ENCODE results near the gene CDH23. TPM values are rescaled to one million over a fixed set of nuclear protein-coding genes. Genes with fewer than 3 reads are reported as not detected.

Gene CDH23
- total and polyA plus RNA-seq, 2 of the 8 experiments (the other 6 are each of a cell fraction or from before 2014, with no cell fraction given) = 1.9 to 4.9 TPM

DNA sequence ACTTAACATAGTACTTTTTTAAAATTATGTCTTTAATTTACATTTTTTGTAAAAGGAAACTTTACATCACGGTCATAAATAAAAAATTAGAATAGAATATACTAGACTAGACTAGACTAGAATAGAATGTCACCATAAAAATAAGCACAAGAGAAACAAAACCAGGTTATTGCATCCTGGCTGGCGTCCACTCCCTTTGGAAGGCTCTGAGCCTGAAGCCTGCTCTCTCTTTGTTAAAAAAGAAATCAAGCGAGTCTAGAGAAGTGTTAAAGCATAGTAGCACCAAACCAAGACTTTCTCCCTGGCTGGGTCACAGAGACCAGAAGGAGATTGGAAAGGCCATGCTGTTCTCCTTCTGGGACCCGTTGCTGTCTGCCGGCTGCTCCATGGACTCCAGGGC is 218.2 kb downstream of the CDH23 start:
- Histone ChIP-seq H3K79me1 (ENCODE audit: low read depth, low read length) (no peaks in the 10 kb centered on the region), H3K79me2 (ENCODE audit: control insufficient read depth in 1 of 2, insufficient read depth in 2 of 2, low read length in 2 of 2) (no peaks in the 10 kb centered on the region), H3K4me1 (replicated peaks in 1 of 4; ENCODE audit: control insufficient read depth in 3 of 4, insufficient read depth in 4 of 4, low read length in 3 of 4) (peaks cover 6 to 14% (median 12%) of the 10 kb centered on the region in 4 experiments), H3K23me2 (ENCODE audit: low read depth, low read length) (peaks cover 2% of the 10 kb centered on the region; the same call in 1 of the 2 replicates), H2AK5ac (ENCODE audit: low read depth, low read length) (no peak overlapping the region), H2BK5ac (ENCODE audit: low read depth, low read length) (no peak overlapping the region), H3K4me3 (ENCODE audit: extremely low read depth in 1 of 4, insufficient read depth in 2 of 4, low read depth in 3 of 4, low read length in 4 of 4) (no peak overlapping the region), H3K27me3 (replicated peaks in 1 of 4; ENCODE audit: control insufficient read depth in 3 of 4, extremely low read depth in 1 of 4, insufficient read depth in 3 of 4, low read length in 3 of 4) (no peaks in the 10 kb centered on the region; a peak in 1 of 7 replicates), H3K9ac (replicated peaks in 1 of 4; ENCODE audit: extremely low read depth in 1 of 4, low read depth in 3 of 4, low read length in 3 of 4) (no peak overlapping the region), H3K18ac (ENCODE audit: extremely low read depth, low read length) (no peak overlapping the region), H3K9me3 (ENCODE audit: insufficient read depth in 2 of 2, low read depth in 1 of 2, low read length in 1 of 2) (peaks cover 0 to 4% of the 10 kb centered on the region in 2 experiments; a peak in 1 of 4 replicates), H3K4ac (replicated peaks; ENCODE audit: insufficient read length, low read depth, low read length) (no peak overlapping the region), H4K8ac (ENCODE audit: extremely low read depth, insufficient read depth, low read length) (no peak overlapping the region), H2BK120ac (replicated peaks; ENCODE audit: low read depth, low read length) (no peak overlapping the region), H3K23ac (ENCODE audit: insufficient read length) (no peak overlapping the region), H2BK20ac (ENCODE audit: low read length) (no peak overlapping the region), H3K36me3 (ENCODE audit: control insufficient read depth in 2 of 4, insufficient read depth in 4 of 4, low read length in 3 of 4) (no peaks in the 10 kb centered on the region), H2AFZ (ENCODE audit: low read length) (no peak overlapping the region), H2BK15ac (ENCODE audit: low read length) (no peak overlapping the region), H3K4me2 (ENCODE audit: insufficient read depth in 1 of 2, low read depth in 2 of 2, low read length in 2 of 2) (no peak overlapping the region), H4K5ac (ENCODE audit: insufficient read length, low read depth, low read length) (no peak overlapping the region), H3K14ac (ENCODE audit: insufficient read length) (no peak overlapping the region), H4K20me1 (replicated peaks in 1 of 2; ENCODE audit: control insufficient read depth in 1 of 2, insufficient read depth in 2 of 2, low read length in 2 of 2) (no peaks in the 10 kb centered on the region), H2BK12ac (ENCODE audit: low read depth, low read length) (no peak overlapping the region), H3K27ac (ENCODE audit: low read depth, low read length) (no peak overlapping the region), H3K56ac (replicated peaks; ENCODE audit: insufficient read length, low read depth, low read length) (no peak overlapping the region), H4K91ac (replicated peaks; ENCODE audit: insufficient read length, low read length) (no peak overlapping the region)
- no peak for FAIRE-seq
- DNase-seq (ENCODE audit: low read depth in 1 of 2, low spot score in 2 of 2) = no peak
- POLR2A ChIA-PET (ENCODE audit: partially characterized antibody) = no interaction called here
- no peak for TF ChIP-seq EZH2 (IDR thresholded peaks at IDR 0.05; ENCODE audit: low read depth, low read length, severe bottlenecking)
- TF ChIP-seq RFX5 (IDR thresholded peaks at IDR 0.05; ENCODE audit: borderline replicate concordance, low read depth, low read length) = no peak
- TF ChIP-seq CHD2 (IDR thresholded peaks at IDR 0.05; ENCODE audit: low read length) = no peak
- no peak for TF ChIP-seq EP300 (IDR thresholded peaks at IDR 0.05; ENCODE audit: borderline replicate concordance in 1 of 2, low read depth in 2 of 2, low read length in 2 of 2)
- 95% methylated on average over 5 of the region's 5 CpGs; no CpG with 5 or more reads in 1 of the 2 experiments for WGBS, 2 experiments (ENCODE audit: extremely low coverage in 1 of 2, insufficient coverage in 1 of 2, insufficient read length in 1 of 2, insufficient replicate concordance in 2 of 2, low coverage in 1 of 2, low lambda C conversion rate in 2 of 2, missing lambda C conversion rate in 1 of 2)
- CTCF ChIA-PET (ENCODE audit: partially characterized antibody) = interaction anchor here (1.5 to 9.2 kb wide), 3 partner anchors 17 to 81 kb away, joined by 5 to 80 read pairs (median 71); no protein-coding TSS in a partner anchor
